Endothelial cell of umbilical vein (primary cell): ENCODE data around the gene PIK3C3. TPM values are rescaled to one million over a fixed set of nuclear protein-coding genes. Genes with fewer than 3 reads are reported as not detected.

Experiments used
- BruUV-seq: library from RNA; stranded (reverse); fragments of 400-500 nt; replicated peaks from 2 replicates; lab custom pipeline; 2021; lab: Mats Ljungman, UMichigan
- CTCF ChIA-PET: fragments of 300-600, 350-600 bp; sonication (Branson Sonifier 250); formaldehyde crosslinking; loops from one replicate; lab custom pipeline; 2021; ENCODE audit warnings: antibody characterized with exemption, inconsistent platforms; lab: Charles Lee
- POLR2A ChIA-PET: fragments of 300-600, 350-600 bp; sonication (Branson Sonifier 250); formaldehyde crosslinking; loops from one replicate; lab custom pipeline; 2021; ENCODE audit warnings: antibody characterized with exemption, inconsistent platforms; lab: Charles Lee
- DNase-seq: peaks from one replicate; pipeline ENCODE4 v3.0.0-alpha.2; 2011; ENCODE audit warnings: low read depth, low spot score
- FAIRE-seq: peaks from 2 replicates; lab custom pipeline; 2011; peaks lifted over from hg19 to GRCh38; lab: Jason Lieb, UNC
- H2AFZ ChIP-seq: 2 replicates; pipeline ENCODE4 v1.6.0; 2012; ENCODE audit warnings: low read depth, low read length, control low read depth, inconsistent platforms
- H3K27ac ChIP-seq: 2 replicates; pipeline ENCODE4 v1.5.1; 2011; ENCODE audit warnings: low read depth, mild to moderate bottlenecking, control low read depth, low read length, moderate library complexity; ENCODE audit not compliant: insufficient read depth
- H3K27me3 ChIP-seq, 2 experiments: 2 replicates each; pipeline versions ENCODE4 v1.6.0 to v1.6.1; 2011; ENCODE audit warnings: low read length in 2 of 2, mixed read lengths in 1 of 2; ENCODE audit not compliant: control insufficient read depth in 2 of 2, insufficient read depth in 2 of 2
- H3K36me3 ChIP-seq, 2 experiments: 2 replicates in 1 of 2; 3 replicates in 1 of 2; pipeline ENCODE4 v1.5.1; 2011; ENCODE audit warnings: low read length in 2 of 2, mild to moderate bottlenecking in 1 of 2, moderate library complexity in 1 of 2; ENCODE audit not compliant: control insufficient read depth in 2 of 2, insufficient read depth in 2 of 2; ENCODE audit errors: extremely low read depth in 1 of 2
- H3K4me1 ChIP-seq: 3 replicates; pipeline ENCODE4 v1.5.1; 2011; ENCODE audit warnings: mild to moderate bottlenecking, low read length; ENCODE audit not compliant: control insufficient read depth, insufficient read depth; ENCODE audit errors: extremely low read depth
- H3K4me2 ChIP-seq: 2 replicates; pipeline ENCODE4 v1.6.1; 2011; ENCODE audit warnings: low read length, control low read depth, mixed read lengths; ENCODE audit not compliant: insufficient read depth
- H3K4me3 ChIP-seq, 3 experiments: fragments of 200-600 bp in 1 of 3; sonication (generic), shearing (Covaris generic) in 1 of 3; replicated peaks in 1 of 3; 2 replicates each; pipeline ENCODE4 v1.5.1; 2011 to 2016; ENCODE audit warnings: control low read depth in 3 of 3, low read length in 3 of 3, mild to moderate bottlenecking in 2 of 3, inconsistent platforms in 1 of 3, low read depth in 1 of 3, moderate library complexity in 1 of 3; ENCODE audit not compliant: insufficient read depth in 1 of 3
- H3K79me2 ChIP-seq: 2 replicates; pipeline ENCODE4 v1.6.0; 2012; ENCODE audit warnings: low read length, inconsistent platforms; ENCODE audit not compliant: control insufficient read depth, insufficient read depth
- H3K9ac ChIP-seq: replicated peaks from 2 replicates; pipeline ENCODE3; 2011; ENCODE audit warnings: low read length, control low read depth; ENCODE audit not compliant: insufficient read depth; ENCODE audit errors: extremely low read depth
- H3K9me1 ChIP-seq: replicated peaks from 3 replicates; pipeline ENCODE4 v1.6.0; 2011; ENCODE audit warnings: mild to moderate bottlenecking, low read length; ENCODE audit not compliant: control insufficient read depth, insufficient read depth; ENCODE audit errors: extremely low read depth
- H3K9me3 ChIP-seq: replicated peaks from 2 replicates; pipeline ENCODE4 v1.5.1; 2012; ENCODE audit warnings: low read length, inconsistent platforms; ENCODE audit not compliant: control insufficient read depth, insufficient read depth
- H4K20me1 ChIP-seq: replicated peaks from 2 replicates; pipeline ENCODE3; 2011; ENCODE audit warnings: mild to moderate bottlenecking, low read length; ENCODE audit not compliant: control insufficient read depth, insufficient read depth; ENCODE audit errors: extremely low read depth
- EZH2 ChIP-seq: IDR thresholded peaks from 2 replicates; pipeline ENCODE4 v1.6.1; 2012; ENCODE audit warnings: borderline replicate concordance, low read depth, mild to moderate bottlenecking, moderate library complexity, low read length, inconsistent platforms; ENCODE audit not compliant: severe bottlenecking
- POLR2A ChIP-seq: IDR thresholded peaks from 2 replicates; pipeline ENCODE4 v1.6.1; 2012; ENCODE audit warnings: low read depth, mild to moderate bottlenecking, control low read depth, low read length
- dilution Hi-C: fragments of 300-500 bp; cut with MboI; formaldehyde crosslinking; loops from one replicate; pipeline ENCODE4 v1.15.0; 2019; ENCODE audit warnings: low sequenced_read_pairs; ENCODE audit not compliant: extremely low pct_ligation_motif_present
- intact Hi-C: fragments of 100-400 bp; cut with micrococcal nuclease; formaldehyde crosslinking; loops from one replicate; pipeline ENCODE4 v1.10.0; 2022
- polyA plus RNA-seq, 4 experiments: library from polyadenylated mRNA; depleted of rRNA in 3 of 4; stranded (reverse) in 3 of 4; unstranded in 1 of 4; fragments of >200 nt; gene quantifications; 2 replicates each; pipeline versions ENCODE4 v1.2.1 to v1.2.3, GENCODE V29; 2011 to 2012; ENCODE audit warnings: missing spikeins in 1 of 4
- total RNA-seq: library from RNA; stranded (reverse); gene quantifications from 2 replicates; pipeline ENCODE4 v1.2.3, GENCODE V29; 2021
- TF ChIP-seq, protein P1 (sequence below), 2 donors: IDR thresholded peaks; 1 replicate in 1 of 2; 2 replicates in 1 of 2; pipeline ENCODE4 v1.5.1; 2011; ENCODE audit warnings: low read length in 2 of 2, mild to moderate bottlenecking in 2 of 2, moderate library complexity in 2 of 2, control low read depth in 1 of 2, inconsistent platforms in 1 of 2, low read depth in 1 of 2; ENCODE audit not compliant: insufficient read depth in 1 of 2; ENCODE audit errors: extremely low read depth in 1 of 2
- TF ChIP-seq, protein P2 (sequence below): IDR thresholded peaks from 2 replicates; pipeline ENCODE4 v1.6.1; 2011; ENCODE audit not compliant: insufficient read depth, insufficient read length

The PIK3C3 gene
- total and polyA plus RNA-seq, 2 donors (not counting 3 experiments of a cell fraction or from before 2014, with no cell fraction given), result 19.5 to 47.3 TPM

DNA sequence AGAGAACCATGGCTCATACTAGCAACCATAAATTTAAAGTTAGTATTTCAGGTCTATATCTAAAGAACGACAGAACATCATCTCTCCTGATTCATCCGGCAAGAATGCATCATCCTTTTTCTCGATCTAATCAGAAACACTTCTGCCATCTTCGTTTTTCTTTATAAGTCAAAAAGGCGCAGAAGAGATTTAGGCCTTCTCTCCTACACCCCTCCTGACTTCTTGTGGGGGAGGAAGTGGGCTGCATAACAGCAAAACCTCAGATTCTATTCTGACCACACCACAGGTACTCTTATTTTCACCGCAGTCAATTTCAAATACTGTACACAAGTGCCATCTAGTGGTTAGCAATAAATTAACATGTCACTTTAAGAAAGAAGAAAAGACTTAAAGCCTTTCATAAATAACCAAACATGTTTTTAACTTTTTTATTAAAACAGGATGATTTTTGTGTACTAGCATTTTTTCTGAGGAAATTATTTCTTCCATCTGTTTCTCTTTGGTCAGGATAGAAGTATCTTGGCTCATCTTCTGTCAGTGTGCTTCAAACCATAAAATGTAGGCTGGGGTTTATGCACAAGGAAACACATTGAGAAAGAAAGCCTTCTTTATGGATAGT is 48.4 kb upstream of the PIK3C3 start:
- TF ChIP-seq, protein P1, sequence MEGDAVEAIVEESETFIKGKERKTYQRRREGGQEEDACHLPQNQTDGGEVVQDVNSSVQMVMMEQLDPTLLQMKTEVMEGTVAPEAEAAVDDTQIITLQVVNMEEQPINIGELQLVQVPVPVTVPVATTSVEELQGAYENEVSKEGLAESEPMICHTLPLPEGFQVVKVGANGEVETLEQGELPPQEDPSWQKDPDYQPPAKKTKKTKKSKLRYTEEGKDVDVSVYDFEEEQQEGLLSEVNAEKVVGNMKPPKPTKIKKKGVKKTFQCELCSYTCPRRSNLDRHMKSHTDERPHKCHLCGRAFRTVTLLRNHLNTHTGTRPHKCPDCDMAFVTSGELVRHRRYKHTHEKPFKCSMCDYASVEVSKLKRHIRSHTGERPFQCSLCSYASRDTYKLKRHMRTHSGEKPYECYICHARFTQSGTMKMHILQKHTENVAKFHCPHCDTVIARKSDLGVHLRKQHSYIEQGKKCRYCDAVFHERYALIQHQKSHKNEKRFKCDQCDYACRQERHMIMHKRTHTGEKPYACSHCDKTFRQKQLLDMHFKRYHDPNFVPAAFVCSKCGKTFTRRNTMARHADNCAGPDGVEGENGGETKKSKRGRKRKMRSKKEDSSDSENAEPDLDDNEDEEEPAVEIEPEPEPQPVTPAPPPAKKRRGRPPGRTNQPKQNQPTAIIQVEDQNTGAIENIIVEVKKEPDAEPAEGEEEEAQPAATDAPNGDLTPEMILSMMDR (IDR thresholded peaks at IDR 0.05; ENCODE audit: extremely low read depth in 1 of 2, insufficient read depth in 1 of 2, low read depth in 1 of 2, low read length in 2 of 2), result peak; percentile 36 to 37
- TF ChIP-seq, protein P2, sequence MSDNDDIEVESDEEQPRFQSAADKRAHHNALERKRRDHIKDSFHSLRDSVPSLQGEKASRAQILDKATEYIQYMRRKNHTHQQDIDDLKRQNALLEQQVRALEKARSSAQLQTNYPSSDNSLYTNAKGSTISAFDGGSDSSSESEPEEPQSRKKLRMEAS, result no peak
- POLR2A ChIA-PET, result no interaction called here
- Histone ChIP-seq H3K27me3 (peaks cover 3 to 4% of the 10 kb centered on the region in 2 experiments), H2AFZ (no peak overlapping the region), H3K79me2 (no peaks in the 10 kb centered on the region), H3K9me3 (no peaks in the 10 kb centered on the region), H3K4me2 (no peak overlapping the region), H3K36me3 (no peaks in the 10 kb centered on the region), H3K9ac (no peak overlapping the region), H3K27ac (no peak overlapping the region), H3K9me1 (no peaks in the 10 kb centered on the region), H3K4me1 (no peaks in the 10 kb centered on the region), H4K20me1 (no peaks in the 10 kb centered on the region), H3K4me3 (no peak overlapping the region)
- intact Hi-C loops, result no loop called here
- FAIRE-seq (peak; percentile 85), DNase-seq (peak; percentile 47)
- dilution Hi-C loops, result no loop called here
- CTCF ChIA-PET, result interaction anchor here (0.7 kb wide), 1 partner anchor 341 kb away, joined by 4 read pairs; no protein-coding TSS in a partner anchor
- no TSS peak for BruUV-seq

DNA sequence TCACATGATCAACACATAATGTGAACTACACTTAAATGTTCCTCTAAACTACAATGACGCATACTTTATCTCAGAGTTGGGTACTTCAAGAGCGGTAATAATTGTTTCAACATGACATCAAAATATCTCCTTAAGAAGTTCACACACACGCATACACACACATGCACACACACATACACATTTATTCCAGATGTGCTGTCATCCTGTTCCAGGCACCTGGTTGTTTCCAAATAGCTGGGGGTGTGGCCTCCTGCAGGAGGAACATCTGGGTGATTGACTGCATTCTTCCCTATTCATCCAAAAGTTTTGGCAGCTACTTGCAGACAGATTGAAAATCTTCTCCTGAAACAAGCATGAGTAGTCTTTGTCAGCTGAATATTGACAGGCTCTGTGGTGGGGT is 37.9 kb upstream of the PIK3C3 start:
- H4K20me1 ChIP-seq, result no peaks in the 10 kb centered on the region
- dilution Hi-C loops (no loop called here), intact Hi-C loops (loop anchor here (10.0 kb wide), 1 partner anchor 982 kb away; no protein-coding TSS in a partner anchor)
- H3K27ac ChIP-seq, result no peak overlapping the region
- FAIRE-seq, result no peak
- no peak overlapping the region for H3K4me3 ChIP-seq
- ChIA-PET POLR2A (no interaction called here), CTCF (interaction anchor here (1.1 kb wide), 1 partner anchor 8 kb away, joined by 4 read pairs; no protein-coding TSS in a partner anchor)
- no peaks in the 10 kb centered on the region for H3K79me2 ChIP-seq
- no peaks in the 10 kb centered on the region for H3K4me1 ChIP-seq
- no peak overlapping the region for H2AFZ ChIP-seq
- DNase-seq, result no peak
- TF ChIP-seq, protein P1 (IDR thresholded peaks at IDR 0.05; ENCODE audit: extremely low read depth in 1 of 2, insufficient read depth in 1 of 2, low read depth in 1 of 2, low read length in 2 of 2), result no peak
- no peak for TF ChIP-seq EZH2
- no peak for TF ChIP-seq POLR2A
- no peaks in the 10 kb centered on the region for H3K9me3 ChIP-seq
- no peaks in the 10 kb centered on the region for H3K36me3 ChIP-seq
- no peak overlapping the region for H3K9ac ChIP-seq
- no peaks in the 10 kb centered on the region for H3K9me1 ChIP-seq
- BruUV-seq, result no TSS peak
- H3K27me3 ChIP-seq, result peaks cover 0 to 2% of the 10 kb centered on the region in 2 experiments
- no peak overlapping the region for H3K4me2 ChIP-seq
